GM18499 (cell line): Measurements from ENCODE around the gene KIAA1614.

ENCODE experiments used
- ATAC-seq: cut with Tn5 transposase; IDR thresholded peaks from one replicate; pipeline ENCODE4 v1.9.1; 2021; ENCODE audit warnings: moderate number of reproducible peaks; ENCODE audit not compliant: insufficient read depth, unreplicated experiment

KIAA1614 gene

GRCh38 chr1:180912801-180913565, at the start of gene KIAA1614:
Gene KIAA1614, plus strand, starts transcription at chr1:180912897. Its CDS starts 347 bp downstream, at chr1:180913244.
- ATAC-seq, result no peak

- ATAC-seq, result no peak
These were observed 49.4 kb upstream of the KIAA1614 start for GRCh38 chr1:180863158-180863775.

- no peak for ATAC-seq
These were observed 30.7 kb upstream of the KIAA1614 start for GRCh38 chr1:180881806-180882509.

GRCh38 chr1:180884588-180885300, 28.0 kb upstream of the KIAA1614 start:
- ATAC-seq, result no peak

- ATAC-seq, result no peak
These were observed 26.4 kb upstream of the KIAA1614 start for GRCh38 chr1:180886338-180886737.

- ATAC-seq, result no peak
These were observed 24.9 kb upstream of the KIAA1614 start for GRCh38 chr1:180887841-180888240.

GRCh38 chr1:180888870-180889269, 23.8 kb upstream of the KIAA1614 start:
- ATAC-seq, result no peak

GRCh38 chr1:180889325-180889724, 23.4 kb upstream of the KIAA1614 start:
- ATAC-seq, result no peak

GRCh38 chr1:180892272-180892671, 20.4 kb upstream of the KIAA1614 start:
- ATAC-seq, result no peak

GRCh38 chr1:180892675-180893074, 20.0 kb upstream of the KIAA1614 start:
- ATAC-seq, result no peak

- no peak for ATAC-seq
These were observed 19.1 kb upstream of the KIAA1614 start for GRCh38 chr1:180893614-180894013.

- no peak for ATAC-seq
These were observed 16.5 kb upstream of the KIAA1614 start for GRCh38 chr1:180896161-180896560.

- no peak for ATAC-seq
These were observed 14.1 kb upstream of the KIAA1614 start for GRCh38 chr1:180898441-180899219.

- ATAC-seq, result no peak
These were observed 13.4 kb upstream of the KIAA1614 start for GRCh38 chr1:180899262-180899661.

GRCh38 chr1:180901076-180901990, 11.4 kb upstream of the KIAA1614 start:
- ATAC-seq, result no peak

GRCh38 chr1:180902541-180902940, 10.2 kb upstream of the KIAA1614 start:
- ATAC-seq, result no peak

- ATAC-seq, result no peak
These were observed 6.8 kb upstream of the KIAA1614 start for GRCh38 chr1:180905927-180906326.

- no peak for ATAC-seq
These were observed 6.2 kb upstream of the KIAA1614 start for GRCh38 chr1:180906511-180906910.
